GM19025 (cell line): ENCODE data around the gene EIF3B.
"Not testable (repeated sequence)": the region's sequence is repeated elsewhere in the genome, so short reads cannot be mapped to it uniquely, and the experiment has no call there.

Experiments used
- ATAC-seq: cut with Tn5 transposase; IDR thresholded peaks from one replicate; pipeline ENCODE4 v1.9.1; 2021; ENCODE audit warnings: mild to moderate bottlenecking, low read depth, moderate library complexity; ENCODE audit not compliant: unreplicated experiment

Gene EIF3B

DNA sequence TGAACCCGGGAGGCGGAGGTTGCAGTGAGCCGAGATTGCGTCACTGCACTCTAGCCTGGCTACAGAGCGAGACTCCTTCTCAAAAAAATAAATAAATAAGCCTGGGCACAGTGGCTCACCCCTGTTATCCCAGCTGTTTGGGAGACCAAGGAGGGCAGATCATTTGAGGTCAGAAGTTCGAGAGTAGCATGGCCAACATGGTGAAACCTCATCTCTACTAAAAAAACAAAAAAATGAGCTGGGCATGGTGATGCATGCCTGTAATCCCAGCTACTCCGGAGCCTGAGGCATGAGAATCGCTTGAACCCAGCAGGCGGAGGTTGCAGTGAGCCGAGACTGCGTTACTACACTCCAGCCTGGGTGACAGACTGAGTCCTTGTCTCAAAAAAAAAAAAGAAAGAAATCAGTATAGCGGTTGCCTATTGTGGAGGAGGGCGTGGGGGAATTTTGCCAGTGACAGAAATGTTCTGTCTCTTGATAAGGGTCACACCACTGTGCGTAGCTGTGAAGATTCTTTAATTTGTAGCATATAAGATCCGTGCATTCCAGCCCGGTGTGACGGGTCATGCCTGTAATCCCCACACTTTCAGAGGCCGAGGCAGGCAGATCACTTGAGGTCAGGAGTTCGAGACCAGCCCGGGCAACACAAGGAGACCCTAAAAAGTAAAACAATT lies 17.9 kb upstream of the EIF3B start:
- no peak for ATAC-seq

DNA sequence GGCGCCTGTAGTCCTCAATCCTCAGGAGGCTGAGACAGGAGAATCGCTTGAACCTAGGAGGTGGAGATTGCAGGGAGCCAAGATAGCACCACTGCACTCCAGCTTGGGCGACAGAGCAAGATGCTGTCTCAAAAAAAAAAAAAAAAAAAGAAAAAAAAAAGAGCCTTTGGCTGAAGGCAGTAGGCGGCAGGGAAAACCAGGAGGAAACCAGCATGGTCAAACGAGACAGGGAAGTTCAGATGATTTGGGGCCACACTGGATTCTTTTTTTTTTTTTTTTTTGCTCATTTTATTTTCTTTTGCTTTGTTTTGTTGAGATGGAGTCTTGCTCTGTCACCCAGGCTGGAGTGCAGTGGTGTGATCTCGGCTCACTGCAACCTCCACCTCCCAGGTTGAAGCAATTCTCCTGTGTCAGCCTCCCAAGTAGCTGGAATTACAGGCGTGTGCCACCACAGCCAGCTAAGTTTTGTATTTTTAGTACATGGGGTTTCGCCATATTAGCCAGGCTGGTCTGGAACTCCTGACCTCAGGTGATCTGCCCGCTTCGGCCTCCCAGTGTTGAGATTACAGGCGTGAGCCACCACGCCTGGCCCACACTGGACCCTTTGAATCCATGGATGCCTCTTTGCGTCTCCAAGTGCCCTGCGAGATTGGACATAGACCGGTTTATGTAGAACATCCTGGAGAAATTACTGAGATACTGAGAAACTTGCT lies 7.1 kb upstream of the EIF3B start:
- ATAC-seq = not testable (repeated sequence)

GRCh38 chr7:2350055-2350454 lies 4.6 kb upstream of the EIF3B start:
- ATAC-seq = no peak

- no peak for ATAC-seq
Observed at GRCh38 chr7:2350861-2351260, 3.8 kb upstream of the EIF3B start.

DNA sequence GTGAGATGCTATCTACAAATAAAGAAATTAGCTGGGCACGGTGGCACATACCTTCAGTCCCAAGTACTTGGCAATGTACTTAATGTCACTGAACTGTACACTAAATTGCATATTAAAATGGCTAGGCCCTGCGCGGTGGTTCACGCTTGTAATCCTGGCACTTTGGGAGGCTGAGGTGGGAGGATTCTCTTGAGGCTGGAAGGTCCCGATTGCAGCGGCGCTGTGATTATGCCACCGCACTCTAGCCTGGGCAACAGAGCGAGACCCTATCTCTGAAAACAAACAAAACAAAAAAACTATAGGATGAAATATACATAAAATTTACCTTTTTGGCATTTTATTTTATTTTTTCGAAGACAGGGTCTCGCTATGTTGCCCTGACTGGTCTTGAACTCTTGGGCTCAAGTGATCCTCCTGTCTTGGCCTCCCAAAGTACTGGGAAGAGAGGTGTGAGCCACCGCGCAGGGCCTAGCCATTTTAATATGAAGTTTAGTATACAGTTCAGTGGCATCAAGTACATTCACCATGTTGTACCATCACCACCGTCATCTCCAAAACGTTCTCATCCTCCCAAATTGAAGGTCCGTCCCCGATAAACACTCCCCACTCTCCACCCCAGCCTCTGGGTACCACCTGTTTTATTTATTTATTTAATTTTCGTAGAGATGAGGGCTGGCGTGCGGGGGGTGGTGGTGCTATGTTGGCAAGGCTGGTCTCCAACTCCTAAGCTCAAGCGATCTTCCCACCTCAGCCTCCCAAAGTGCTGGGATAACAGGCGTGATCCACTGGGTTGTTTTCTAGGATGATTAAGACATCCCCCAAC lies 1.3 kb upstream of the EIF3B start:
- no peak for ATAC-seq

DNA sequence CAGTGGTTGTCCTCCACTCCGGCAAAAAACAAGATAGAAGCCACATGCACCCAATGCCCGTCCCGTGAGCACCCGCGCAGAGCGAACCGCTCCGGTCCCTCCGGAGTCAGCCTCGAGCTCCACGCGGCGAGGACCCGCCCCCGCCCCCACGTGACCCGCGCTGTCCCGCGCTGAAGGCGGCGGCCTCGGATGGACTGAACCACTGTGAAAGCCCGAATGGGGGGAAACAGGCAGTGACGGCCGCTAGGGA lies 766 bp upstream of the EIF3B start:
- ATAC-seq = peak; percentile 31

DNA sequence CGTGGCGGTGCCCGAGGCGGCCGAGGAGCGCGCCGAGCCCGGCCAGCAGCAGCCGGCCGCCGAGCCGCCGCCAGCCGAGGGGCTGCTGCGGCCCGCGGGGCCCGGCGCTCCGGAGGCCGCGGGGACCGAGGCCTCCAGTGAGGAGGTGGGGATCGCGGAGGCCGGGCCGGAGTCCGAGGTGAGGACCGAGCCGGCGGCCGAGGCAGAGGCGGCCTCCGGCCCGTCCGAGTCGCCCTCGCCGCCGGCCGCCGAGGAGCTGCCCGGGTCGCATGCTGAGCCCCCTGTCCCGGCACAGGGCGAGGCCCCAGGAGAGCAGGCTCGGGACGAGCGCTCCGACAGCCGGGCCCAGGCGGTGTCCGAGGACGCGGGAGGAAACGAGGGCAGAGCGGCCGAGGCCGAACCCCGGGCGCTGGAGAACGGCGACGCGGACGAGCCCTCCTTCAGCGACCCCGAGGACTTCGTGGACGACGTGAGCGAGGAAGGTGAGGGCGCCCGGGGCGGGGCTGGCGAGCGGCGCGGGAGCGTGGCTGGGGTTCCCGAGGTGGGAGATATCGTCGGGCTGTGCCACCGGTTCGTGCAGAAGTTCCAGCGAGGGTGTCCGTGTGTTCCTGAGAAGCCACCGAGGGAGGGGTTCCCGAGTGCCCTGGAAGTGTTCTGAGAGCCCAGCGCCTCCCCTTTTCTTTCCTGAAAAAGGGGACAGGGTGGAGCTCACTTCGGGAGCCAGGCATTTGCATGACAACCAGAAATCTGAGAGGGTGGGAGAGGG lies 495 bp downstream of the EIF3B start:
- peak; percentile 24 for ATAC-seq

DNA sequence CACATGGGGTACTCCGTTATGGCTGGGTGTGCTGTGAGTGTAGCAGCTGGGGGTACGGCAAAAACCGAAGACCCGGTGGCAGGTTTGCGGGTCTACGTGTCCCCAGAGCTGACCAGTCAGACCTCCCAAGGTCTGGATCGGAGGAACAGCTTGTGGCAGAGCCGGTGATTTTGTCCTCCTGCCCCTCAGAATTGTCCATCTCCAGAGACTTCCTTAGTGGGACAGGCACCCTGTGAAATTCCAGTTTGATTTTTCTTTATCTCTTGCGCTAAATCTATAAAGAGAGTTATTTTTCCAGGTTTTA lies 1.0 kb downstream of the EIF3B start:
- no peak for ATAC-seq

- ATAC-seq = no peak
Observed at GRCh38 chr7:2357165-2357564, 2.5 kb downstream of the EIF3B start.

DNA sequence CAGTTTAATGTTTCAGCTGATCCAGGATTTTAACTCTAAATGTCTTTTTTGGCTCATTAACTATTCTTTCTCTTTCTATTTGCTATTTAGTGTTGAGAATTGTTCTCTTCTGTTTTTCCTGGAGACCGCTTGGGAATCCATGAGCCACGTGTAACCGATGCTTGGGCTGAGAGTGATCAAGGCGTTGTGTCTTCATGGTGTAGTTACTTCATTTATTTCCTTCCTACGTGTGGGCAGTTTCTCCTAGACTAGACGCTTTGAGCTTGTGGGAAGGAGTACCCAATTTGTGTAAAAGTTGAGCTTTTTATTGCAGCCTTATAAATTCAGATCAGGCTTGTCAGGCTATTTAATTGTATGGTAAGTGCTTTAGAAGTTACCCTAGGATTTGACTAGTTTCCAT lies 2.9 kb downstream of the EIF3B start:
- no peak for ATAC-seq

DNA sequence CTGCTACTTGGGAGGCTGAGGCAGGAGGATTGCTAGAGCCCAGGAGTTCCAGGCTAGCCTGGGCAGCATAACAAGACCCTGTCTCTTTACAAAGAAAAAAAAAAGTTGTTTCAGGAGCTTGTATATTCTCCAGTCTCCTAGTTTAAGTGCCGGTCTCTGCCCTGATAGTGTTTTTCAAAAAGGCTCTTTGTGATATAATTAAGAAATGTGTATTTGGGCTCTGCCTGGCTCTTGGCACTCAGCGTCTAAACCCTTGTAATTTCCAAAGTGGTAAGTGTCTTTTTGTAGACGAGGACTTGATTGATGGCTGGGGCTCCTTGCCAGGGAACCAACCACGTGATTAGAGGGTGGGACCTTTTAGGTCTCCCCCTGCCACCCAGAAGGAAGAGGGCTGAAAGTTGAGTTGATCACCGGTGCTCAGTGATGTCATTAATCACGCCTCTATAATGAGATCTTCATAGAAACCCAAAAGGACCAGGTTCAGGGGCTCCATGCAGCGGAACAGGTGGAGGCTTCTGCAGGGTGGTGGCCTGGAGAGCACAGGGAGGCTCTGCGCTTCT lies 4.4 kb downstream of the EIF3B start:
- ATAC-seq = no peak

DNA sequence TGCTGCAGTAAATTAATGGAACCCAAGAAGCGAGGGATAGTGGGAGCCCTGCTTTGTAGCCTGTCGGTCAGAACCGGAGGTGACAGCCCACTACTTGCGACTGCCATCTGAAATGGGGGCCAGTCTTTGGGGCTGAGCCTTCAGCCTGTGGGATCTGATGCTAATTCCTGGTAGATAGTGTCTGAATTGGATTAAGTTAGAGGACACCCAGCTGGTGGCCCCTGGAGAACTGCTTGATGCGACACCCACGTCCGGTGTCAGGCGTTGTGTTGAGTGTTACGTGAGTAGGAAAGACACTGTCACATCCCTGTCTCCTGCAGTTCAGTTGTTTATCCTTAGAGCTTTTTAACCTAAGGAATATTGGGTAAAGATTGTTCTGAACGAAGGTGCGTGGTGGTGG lies 5.0 kb downstream of the EIF3B start:
- ATAC-seq = no peak

DNA sequence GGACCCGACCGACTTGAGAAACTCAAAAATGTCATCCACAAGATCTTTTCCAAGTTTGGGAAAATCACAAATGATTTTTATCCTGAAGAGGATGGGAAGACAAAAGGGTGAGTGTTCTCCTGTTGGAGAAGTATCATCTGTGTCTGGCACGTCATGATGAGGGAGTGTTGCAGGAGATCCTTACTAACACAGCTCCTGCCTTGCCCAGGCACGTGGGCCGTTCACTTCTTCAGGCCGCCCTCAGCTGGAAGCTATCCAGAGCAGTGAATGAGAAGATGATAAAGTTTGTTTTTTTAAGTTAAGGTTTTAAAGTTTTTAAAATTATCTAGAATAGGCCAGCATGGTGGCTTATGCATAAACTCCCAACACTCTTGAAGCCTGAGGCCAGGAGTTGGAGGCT lies 6.2 kb downstream of the EIF3B start:
- no peak for ATAC-seq

DNA sequence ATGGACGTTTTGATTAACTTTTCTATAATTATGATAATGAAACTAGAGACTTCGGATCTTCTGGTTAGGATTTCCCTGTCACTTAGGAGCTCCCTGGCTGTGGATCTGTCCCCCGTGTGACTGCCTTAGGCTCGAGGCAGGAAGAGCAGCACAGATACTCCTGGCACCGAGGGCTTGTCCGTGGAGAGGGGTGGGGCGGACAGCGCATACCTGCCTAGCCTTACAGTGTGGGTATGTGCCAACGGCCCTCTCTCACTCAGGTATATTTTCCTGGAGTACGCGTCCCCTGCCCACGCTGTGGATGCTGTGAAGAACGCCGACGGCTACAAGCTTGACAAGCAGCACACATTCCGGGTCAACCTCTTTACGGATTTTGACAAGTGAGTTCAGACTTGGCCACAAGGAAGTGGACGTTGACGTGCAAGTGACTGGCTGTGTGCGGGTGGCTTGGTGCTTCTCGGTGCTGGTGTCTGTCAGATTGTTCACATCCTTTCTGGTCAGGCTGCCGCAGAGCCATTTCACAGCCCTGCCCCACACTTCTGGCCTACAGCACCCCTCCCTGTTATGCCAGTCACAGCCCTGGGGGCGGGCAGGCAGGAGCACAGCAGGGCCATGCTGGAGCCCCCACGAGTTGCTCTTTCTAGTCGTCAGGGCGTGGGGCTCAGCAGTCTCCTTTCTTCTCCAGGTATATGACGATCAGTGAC lies 7.9 kb downstream of the EIF3B start:
- ATAC-seq = no peak

GRCh38 chr7:2369139-2369538 lies 14.5 kb downstream of the EIF3B start:
- ATAC-seq = no peak

GRCh38 chr7:2371329-2371728 lies 16.7 kb downstream of the EIF3B start:
- no peak for ATAC-seq

- no peak for ATAC-seq
Observed at GRCh38 chr7:2372724-2373123, 18.1 kb downstream of the EIF3B start.

- no peak for ATAC-seq
Observed at GRCh38 chr7:2373124-2373556, 18.5 kb downstream of the EIF3B start.

DNA sequence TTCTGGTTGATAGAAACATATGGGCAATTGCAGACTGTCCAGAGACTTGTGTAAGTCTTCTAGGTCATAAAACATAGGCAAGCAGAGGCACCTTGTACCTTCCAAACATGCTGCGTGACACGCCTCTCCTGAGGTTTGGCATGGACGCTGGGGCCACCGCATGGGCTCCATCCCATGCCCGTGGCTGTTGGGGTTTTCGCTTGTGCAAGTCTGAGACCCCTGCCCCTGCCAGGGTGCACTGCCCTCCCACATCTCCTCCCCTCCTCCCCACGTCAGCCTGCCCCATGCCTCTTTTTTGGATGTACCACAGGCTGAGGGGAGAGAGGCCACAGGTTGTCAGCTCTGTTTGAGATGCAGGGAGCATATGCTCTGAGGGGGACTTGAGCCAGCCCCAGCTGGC lies 19.0 kb downstream of the EIF3B start:
- ATAC-seq = no peak

- ATAC-seq = no peak
Observed at GRCh38 chr7:2374401-2374800, 19.8 kb downstream of the EIF3B start.
